Epithelial cell of esophagus (primary cell): Measurements from ENCODE around the gene TMEM147.
A peak's percentile ranks its signal among the peaks of the same experiment; 100 is the strongest.

ENCODE experiments used
- DNase-seq: peaks from one replicate; pipeline ENCODE4 v3.0.0; 2010; ENCODE audit warnings: low read depth
- H3K4me3 ChIP-seq: 2 replicates; pipeline ENCODE4 v1.5.1; 2011; ENCODE audit warnings: mild to moderate bottlenecking, low read length, control low read depth
- CTCF ChIP-seq: IDR thresholded peaks from 2 replicates; pipeline ENCODE4 v1.5.1; 2011; ENCODE audit warnings: low read depth, mild to moderate bottlenecking, low read length, control low read depth, inconsistent platforms; ENCODE audit not compliant: insufficient read depth; ENCODE audit errors: missing control alignments

TMEM147 gene

GRCh38 chr19:35553385-35554000, 8.1 kb downstream of the TMEM147 start:
- no peak for DNase-seq
- no peak overlapping the region for H3K4me3 ChIP-seq
- TF ChIP-seq CTCF, result no peak

GRCh38 chr19:35554076-35554475, 8.7 kb downstream of the TMEM147 start:
- no peak for TF ChIP-seq CTCF
- no peak overlapping the region for H3K4me3 ChIP-seq

GRCh38 chr19:35555301-35556005, 10.0 kb downstream of the TMEM147 start:
- H3K4me3 ChIP-seq, result no peak overlapping the region
- no peak for TF ChIP-seq CTCF
- DNase-seq, result no peak

More at GRCh38 chr19:35554076-35554475, 8.7 kb downstream of the TMEM147 start:
- DNase-seq, result no peak

- no peak overlapping the region for H3K4me3 ChIP-seq
- TF ChIP-seq CTCF, result no peak
- DNase-seq, result no peak
Observed at GRCh38 chr19:35556025-35556590, 10.7 kb downstream of the TMEM147 start.

- DNase-seq, result no peak
- no peak overlapping the region for H3K4me3 ChIP-seq
- TF ChIP-seq CTCF, result no peak
Observed at GRCh38 chr19:35556846-35557538, 11.6 kb downstream of the TMEM147 start.

GRCh38 chr19:35557539-35558399, 12.3 kb downstream of the TMEM147 start:
- TF ChIP-seq CTCF, result no peak
- DNase-seq, result peak; percentile 65
- peak overlapping the region; percentile 39 for H3K4me3 ChIP-seq
